HUES48 (cell line): ENCODE results near the gene LEMD2.
A peak's percentile ranks its signal among the peaks of the same experiment; 100 is the strongest.

Experiments used
- H3K27ac ChIP-seq: one replicate; pipeline ENCODE4 v1.7.0; 2013; ENCODE audit warnings: low read depth, low read length, inconsistent platforms
- H3K27me3 ChIP-seq: 2 replicates; pipeline ENCODE4 v1.6.1; 2013; ENCODE audit warnings: mild to moderate bottlenecking, low read length; ENCODE audit not compliant: control insufficient read depth, insufficient read depth
- H3K36me3 ChIP-seq: 2 replicates; pipeline ENCODE4 v1.6.1; 2013; ENCODE audit warnings: low read length; ENCODE audit not compliant: control insufficient read depth, insufficient read depth
- H3K4me1 ChIP-seq: 2 replicates; pipeline ENCODE4 v1.6.1; 2013; ENCODE audit warnings: mild to moderate bottlenecking, low read length; ENCODE audit not compliant: control insufficient read depth, insufficient read depth
- H3K4me3 ChIP-seq: 2 replicates; pipeline ENCODE4 v1.5.1; 2013; ENCODE audit warnings: mild to moderate bottlenecking, low read depth, low read length
- H3K9ac ChIP-seq: 2 replicates; pipeline ENCODE4 v1.6.1; 2013; ENCODE audit warnings: mild to moderate bottlenecking, low read depth, low read length, moderate library complexity
- H3K9me3 ChIP-seq: 2 replicates; pipeline ENCODE4 v1.6.1; 2013; ENCODE audit warnings: low read length; ENCODE audit not compliant: control insufficient read depth, insufficient read depth

Gene LEMD2

GRCh38 chr6:33771146-33772081 is 17.5 kb downstream of the LEMD2 start:
- H3K36me3 ChIP-seq: peaks cover 39% of the 10 kb centered on the region
- H3K4me1 ChIP-seq: peaks cover 33% of the 10 kb centered on the region
- no peaks in the 10 kb centered on the region for H3K27me3 ChIP-seq
- peak overlapping the region; percentile 85 for H3K27ac ChIP-seq
- no peak overlapping the region for H3K9ac ChIP-seq
- H3K9me3 ChIP-seq: no peaks in the 10 kb centered on the region
- no peak overlapping the region for H3K4me3 ChIP-seq

- H3K36me3 ChIP-seq: peaks cover 33% of the 10 kb centered on the region
- H3K27me3 ChIP-seq: no peaks in the 10 kb centered on the region
- H3K9me3 ChIP-seq: no peaks in the 10 kb centered on the region
- H3K27ac ChIP-seq: peak overlapping the region; percentile 81
- no peak overlapping the region for H3K9ac ChIP-seq
- H3K4me1 ChIP-seq: peaks cover 33% of the 10 kb centered on the region
- H3K4me3 ChIP-seq: no peak overlapping the region
Observed at GRCh38 chr6:33770833-33771145, 18.1 kb downstream of the LEMD2 start.

- Histone ChIP-seq H3K4me3 (no peak overlapping the region), H3K9me3 (no peaks in the 10 kb centered on the region), H3K4me1 (peaks cover 33% of the 10 kb centered on the region), H3K9ac (no peak overlapping the region), H3K27ac (peak overlapping the region; percentile 81), H3K36me3 (peaks cover 28% of the 10 kb centered on the region), H3K27me3 (no peaks in the 10 kb centered on the region)
Observed at GRCh38 chr6:33770124-33770832, 18.7 kb downstream of the LEMD2 start.

DNA sequence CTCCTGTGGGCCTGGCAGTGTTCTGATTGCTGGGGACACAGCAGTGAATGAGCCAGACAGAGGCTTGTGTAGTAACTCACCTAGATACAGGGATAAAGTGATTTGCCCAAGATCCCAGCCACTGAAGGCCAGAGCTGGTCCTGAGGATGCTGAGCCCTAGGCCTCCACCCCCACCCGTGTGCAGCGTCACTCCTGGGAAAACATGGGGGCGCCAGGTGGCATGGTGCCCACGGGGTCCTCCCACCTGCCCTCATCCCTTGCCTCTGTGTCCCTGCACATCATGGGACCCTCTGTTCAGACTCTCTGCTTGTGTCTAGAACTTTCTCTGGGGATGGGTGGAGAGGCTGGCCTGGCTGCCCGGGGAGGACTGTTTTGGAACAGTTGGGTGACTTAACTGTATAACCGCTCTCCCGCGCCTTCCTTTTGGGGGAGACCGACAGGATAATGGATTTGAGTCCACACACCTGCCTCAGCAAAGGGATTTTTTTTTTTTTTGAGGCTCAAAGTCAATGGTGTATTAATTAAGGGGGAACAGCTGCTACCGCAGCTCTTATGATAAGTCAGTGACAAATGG is 19.6 kb downstream of the LEMD2 start:
- no peaks in the 10 kb centered on the region for H3K27me3 ChIP-seq
- no peak overlapping the region for H3K4me3 ChIP-seq
- H3K36me3 ChIP-seq: peaks cover 20% of the 10 kb centered on the region
- no peak overlapping the region for H3K9ac ChIP-seq
- peaks cover 33% of the 10 kb centered on the region for H3K4me1 ChIP-seq
- H3K9me3 ChIP-seq: no peaks in the 10 kb centered on the region
- H3K27ac ChIP-seq: peak overlapping the region; percentile 81

GRCh38 chr6:33768644-33769120 is 20.2 kb downstream of the LEMD2 start:
- Histone ChIP-seq H3K4me1 (peaks cover 33% of the 10 kb centered on the region), H3K27ac (no peak overlapping the region), H3K27me3 (no peaks in the 10 kb centered on the region)

DNA sequence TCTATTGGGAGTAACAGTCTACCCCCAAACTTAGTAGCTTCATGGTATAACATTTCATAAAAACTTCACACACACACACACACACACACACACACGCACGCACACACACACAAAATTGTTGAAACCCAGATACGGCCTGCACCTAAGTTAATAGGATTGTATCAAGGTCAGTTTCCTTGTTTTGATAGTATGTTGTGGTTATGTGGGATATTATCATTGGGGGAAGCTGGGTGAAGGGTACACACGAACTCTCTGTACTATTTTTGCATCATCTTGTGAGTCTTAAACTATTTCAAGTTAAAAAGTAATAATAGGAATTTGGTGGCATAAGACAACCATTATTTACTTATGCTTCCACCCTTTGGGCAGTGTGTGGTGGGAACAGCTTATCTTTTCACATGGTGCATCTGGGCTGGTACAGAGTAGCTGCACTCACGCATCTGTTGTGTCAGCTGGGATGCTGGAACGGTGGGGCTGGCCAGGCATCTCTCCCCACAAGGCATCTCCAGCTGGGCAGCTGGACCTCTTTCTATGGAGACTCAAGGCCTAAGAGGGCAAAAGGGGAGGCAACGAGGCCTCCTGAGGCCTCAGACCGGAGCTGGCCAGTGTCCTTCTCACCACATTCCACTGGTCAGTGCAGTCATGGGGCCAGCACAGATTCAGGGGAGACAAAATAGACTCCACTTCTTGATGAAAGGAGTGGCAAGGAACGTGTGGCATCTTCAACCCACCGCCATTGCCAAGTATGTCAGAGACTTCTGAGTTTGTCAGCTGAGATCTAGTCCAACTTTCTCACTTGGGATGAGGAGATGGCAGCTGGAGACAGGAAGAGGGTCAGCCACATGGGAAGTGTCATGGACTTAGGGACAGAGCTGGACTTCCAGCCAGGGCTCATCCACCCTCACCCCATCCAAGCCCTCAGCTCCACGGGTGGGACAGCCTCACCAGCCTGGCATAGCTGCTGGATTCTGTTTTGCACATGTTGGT is 21.7 kb downstream of the LEMD2 start:
- Histone ChIP-seq H3K9ac (no peak overlapping the region), H3K27ac (no peak overlapping the region), H3K27me3 (no peaks in the 10 kb centered on the region), H3K4me3 (no peak overlapping the region), H3K4me1 (peaks cover 28% of the 10 kb centered on the region), H3K36me3 (peaks cover 2% of the 10 kb centered on the region), H3K9me3 (no peaks in the 10 kb centered on the region)

More at GRCh38 chr6:33768644-33769120, 20.2 kb downstream of the LEMD2 start:
- H3K4me3 ChIP-seq: no peak overlapping the region
- no peak overlapping the region for H3K9ac ChIP-seq
- H3K36me3 ChIP-seq: peaks cover 17% of the 10 kb centered on the region
- H3K9me3 ChIP-seq: no peaks in the 10 kb centered on the region

DNA sequence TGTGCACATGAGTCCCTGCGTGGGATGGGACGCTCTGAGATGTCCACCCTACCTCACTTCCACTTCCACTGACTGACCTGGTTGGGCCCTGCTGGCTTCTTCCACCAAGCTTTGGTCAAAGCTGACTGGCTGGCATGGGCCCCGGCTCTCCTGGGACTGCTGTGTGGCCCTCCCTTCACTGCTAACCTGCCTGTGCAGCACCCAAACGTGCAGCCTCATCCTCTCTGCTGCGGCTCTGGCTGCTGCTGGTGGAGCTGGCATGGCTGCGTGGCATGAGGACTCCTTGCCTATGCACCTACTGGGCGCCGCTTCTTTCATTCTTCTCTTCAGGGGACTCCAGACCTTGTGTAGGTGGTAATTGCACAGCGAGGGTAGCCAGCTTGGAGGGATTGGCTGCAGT is 23.6 kb downstream of the LEMD2 start:
- Histone ChIP-seq H3K9me3 (no peaks in the 10 kb centered on the region), H3K27ac (no peak overlapping the region), H3K36me3 (no peaks in the 10 kb centered on the region), H3K4me1 (peaks cover 12% of the 10 kb centered on the region), H3K27me3 (no peaks in the 10 kb centered on the region), H3K9ac (no peak overlapping the region), H3K4me3 (no peak overlapping the region)

DNA sequence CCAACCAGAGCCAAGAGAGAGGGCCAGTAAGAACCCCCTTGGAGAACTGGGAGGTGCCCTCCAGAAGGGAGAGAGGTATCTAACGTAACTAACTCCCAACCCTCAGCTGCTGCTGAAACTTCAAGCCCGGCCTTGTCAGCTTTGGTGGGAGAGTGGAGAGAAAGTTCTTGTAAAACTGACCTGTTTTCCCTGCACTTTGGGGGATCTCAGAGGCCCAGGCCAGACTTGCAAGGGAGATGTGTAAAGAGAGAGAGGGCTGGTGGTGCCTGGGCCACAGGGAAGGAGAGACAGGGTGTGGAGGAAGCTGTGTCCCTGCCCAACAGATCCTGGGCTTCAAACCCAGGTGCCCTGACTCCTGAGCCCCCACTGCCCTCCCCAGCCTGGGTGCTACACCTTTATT is 24.9 kb downstream of the LEMD2 start:
- Histone ChIP-seq H3K27me3 (no peaks in the 10 kb centered on the region), H3K4me1 (peaks cover 2% of the 10 kb centered on the region; the same call in 1 of the 2 replicates)

GRCh38 chr6:33763483-33763882 is 25.4 kb downstream of the LEMD2 start:
- H3K9ac ChIP-seq: no peak overlapping the region
- H3K27ac ChIP-seq: no peak overlapping the region

More for the DNA sequence above, 24.9 kb downstream of the LEMD2 start:
- no peaks in the 10 kb centered on the region for H3K36me3 ChIP-seq
- H3K4me3 ChIP-seq: no peak overlapping the region
- H3K9ac ChIP-seq: no peak overlapping the region
- no peaks in the 10 kb centered on the region for H3K9me3 ChIP-seq
- no peak overlapping the region for H3K27ac ChIP-seq

DNA sequence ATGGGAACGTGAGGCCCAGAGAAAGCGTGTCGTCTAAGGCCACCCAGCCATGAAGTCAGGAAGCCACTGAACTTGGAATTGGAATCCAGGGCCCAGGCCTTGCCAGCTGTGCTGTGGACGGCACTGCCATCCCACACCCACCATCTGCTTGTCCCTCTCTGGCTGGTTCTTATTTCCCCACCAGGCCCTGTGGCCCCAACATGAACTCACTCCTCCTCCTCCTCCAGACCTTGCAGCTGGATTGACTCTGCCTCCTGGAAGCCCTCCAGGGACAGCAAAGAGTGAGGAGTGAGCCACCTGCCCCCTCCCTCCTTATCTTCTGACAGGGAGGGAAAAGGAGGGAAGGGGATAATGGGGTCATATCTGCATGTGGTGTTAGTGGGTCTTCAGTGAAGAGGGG is 26.2 kb downstream of the LEMD2 start:
- Histone ChIP-seq H3K9ac (no peak overlapping the region), H3K27ac (no peak overlapping the region), H3K4me1 (no peaks in the 10 kb centered on the region; the same call in 1 of the 2 replicates), H3K27me3 (no peaks in the 10 kb centered on the region), H3K9me3 (no peaks in the 10 kb centered on the region), H3K4me3 (no peak overlapping the region), H3K36me3 (no peaks in the 10 kb centered on the region)

More at GRCh38 chr6:33763483-33763882, 25.4 kb downstream of the LEMD2 start:
- Histone ChIP-seq H3K36me3 (no peaks in the 10 kb centered on the region), H3K4me1 (peaks cover 2% of the 10 kb centered on the region; the same call in 1 of the 2 replicates), H3K27me3 (no peaks in the 10 kb centered on the region), H3K9me3 (no peaks in the 10 kb centered on the region), H3K4me3 (no peak overlapping the region)
